Measurements from ENCODE around the gene SERPINA1. TPM values are rescaled to one million over a fixed set of nuclear protein-coding genes. Genes with fewer than 3 reads are reported as not detected.
A peak's percentile ranks its signal among the peaks of the same experiment; 100 is the strongest.

SERPINA1 gene
- total RNA-seq, 1 experiment from 2014 or later = 5.1 TPM

- no peak for TF ChIP-seq AFF4 (CRISPR knock-in tag; IDR thresholded peaks at IDR 0.05; ENCODE audit: borderline replicate concordance)
- TF ChIP-seq ZNF532 (CRISPR knock-in tag; IDR thresholded peaks at IDR 0.05; ENCODE audit: borderline replicate concordance) = no peak
Observed at GRCh38 chr14:94381149-94382030, 7.0 kb downstream of the SERPINA1 start (continued).

GRCh38 chr14:94380225-94381148 is 7.9 kb downstream of the SERPINA1 start:
- ChIA-PET POLR2A (no interaction called here), CTCF (interaction anchor here (1.1 to 1.2 kb wide), 2 partner anchors 17 to 169 kb away, joined by 3 read pairs; no protein-coding TSS in a partner anchor)
- DNase-seq (ENCODE audit: low spot score) (no peak), ATAC-seq (no peak)
- H3K9me3 Mint-ChIP-seq = no peaks in the 10 kb centered on the region
- H3K4me1 Mint-ChIP-seq = peaks cover 19% of the 10 kb centered on the region
- 0 out of 2 replicates have a peak, but pooled peaks cover 3% of the 10 kb centered on the region for H3K27me3 Mint-ChIP-seq (ENCODE audit: low read depth)
- no peaks in the 10 kb centered on the region for H3K36me3 Mint-ChIP-seq
- no peak overlapping the region for H3K27ac Mint-ChIP-seq
- TF ChIP-seq SP1 (CRISPR knock-in tag; conservative IDR thresholded peaks at IDR 0.05) (no peak), E2F4 (CRISPR knock-in tag; IDR thresholded peaks at IDR 0.05; ENCODE audit: borderline replicate concordance, low read depth) (no peak), ZNF317 (CRISPR knock-in tag; IDR thresholded peaks at IDR 0.05; ENCODE audit: borderline replicate concordance, low read depth) (no peak), GABPB1 (CRISPR knock-in tag; IDR thresholded peaks at IDR 0.05) (peak; percentile 70), ZNF532 (CRISPR knock-in tag; IDR thresholded peaks at IDR 0.05; ENCODE audit: borderline replicate concordance) (no peak), RORB (CRISPR knock-in tag; IDR thresholded peaks at IDR 0.05) (no peak), E2F5 (CRISPR knock-in tag; IDR thresholded peaks at IDR 0.05) (no peak), ZNF232 (CRISPR knock-in tag; IDR thresholded peaks at IDR 0.05) (no peak)
- no peak overlapping the region for H3K4me3 Mint-ChIP-seq
